ENCODE results near the gene DLK1. TPM values are rescaled to one million over a fixed set of nuclear protein-coding genes. Genes with fewer than 3 reads are reported as not detected.

Gene DLK1
- total RNA-seq, 4 donors from 2014 or later, result not detected

DNA sequence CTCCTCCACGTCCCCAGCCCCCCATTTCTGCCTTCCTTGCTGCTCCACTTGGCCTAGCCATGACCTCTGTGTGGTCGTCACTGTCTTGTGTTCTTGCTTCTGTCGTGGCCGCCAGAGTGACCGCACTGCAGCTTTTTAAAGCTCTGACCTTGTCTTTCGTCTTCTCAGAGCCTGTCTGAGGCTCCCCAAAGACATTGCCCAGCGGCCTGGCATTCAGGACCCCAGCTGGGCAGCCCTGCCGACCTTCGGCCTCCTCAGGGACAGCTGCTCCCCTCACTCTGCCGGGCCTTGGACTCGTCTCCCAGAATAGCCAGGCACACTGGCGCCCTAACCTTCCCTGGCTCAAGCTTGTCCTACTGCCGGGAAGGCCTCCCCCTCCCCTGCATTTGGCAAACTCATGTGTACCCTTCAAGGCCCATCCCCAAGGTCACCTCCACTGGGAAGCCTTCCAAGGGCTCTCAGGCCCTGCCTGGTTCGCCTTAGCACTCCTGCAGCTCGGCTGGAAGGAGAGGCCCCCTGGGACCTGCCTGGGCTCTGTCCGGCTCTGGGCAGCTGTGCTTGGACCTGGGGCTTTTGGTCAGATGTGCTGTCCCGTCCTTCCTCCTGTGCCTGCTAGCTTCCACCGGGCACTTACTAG lies 15.7 kb upstream of the DLK1 start:
- no peaks in the 10 kb centered on the region for H3K9me3 ChIP-seq
- no peak overlapping the region for H3K27ac ChIP-seq
- peaks cover 26% of the 10 kb centered on the region for H3K4me1 ChIP-seq
- peaks cover 25% of the 10 kb centered on the region for H3K27me3 ChIP-seq
- TF ChIP-seq POLR2AphosphoS5 (IDR thresholded peaks at IDR 0.05) (no peak), EP300 (IDR thresholded peaks at IDR 0.05) (no peak), POLR2A (IDR thresholded peaks at IDR 0.05) (no peak)
- TF ChIP-seq, protein P1, sequence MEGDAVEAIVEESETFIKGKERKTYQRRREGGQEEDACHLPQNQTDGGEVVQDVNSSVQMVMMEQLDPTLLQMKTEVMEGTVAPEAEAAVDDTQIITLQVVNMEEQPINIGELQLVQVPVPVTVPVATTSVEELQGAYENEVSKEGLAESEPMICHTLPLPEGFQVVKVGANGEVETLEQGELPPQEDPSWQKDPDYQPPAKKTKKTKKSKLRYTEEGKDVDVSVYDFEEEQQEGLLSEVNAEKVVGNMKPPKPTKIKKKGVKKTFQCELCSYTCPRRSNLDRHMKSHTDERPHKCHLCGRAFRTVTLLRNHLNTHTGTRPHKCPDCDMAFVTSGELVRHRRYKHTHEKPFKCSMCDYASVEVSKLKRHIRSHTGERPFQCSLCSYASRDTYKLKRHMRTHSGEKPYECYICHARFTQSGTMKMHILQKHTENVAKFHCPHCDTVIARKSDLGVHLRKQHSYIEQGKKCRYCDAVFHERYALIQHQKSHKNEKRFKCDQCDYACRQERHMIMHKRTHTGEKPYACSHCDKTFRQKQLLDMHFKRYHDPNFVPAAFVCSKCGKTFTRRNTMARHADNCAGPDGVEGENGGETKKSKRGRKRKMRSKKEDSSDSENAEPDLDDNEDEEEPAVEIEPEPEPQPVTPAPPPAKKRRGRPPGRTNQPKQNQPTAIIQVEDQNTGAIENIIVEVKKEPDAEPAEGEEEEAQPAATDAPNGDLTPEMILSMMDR (IDR thresholded peaks at IDR 0.05), result no peak
- WGBS, result 90% methylated on average over 16 of the region's 18 CpGs
- no peaks in the 10 kb centered on the region for H3K36me3 ChIP-seq
- no peak overlapping the region for H3K4me3 ChIP-seq
- no peak for DNase-seq (ENCODE audit: low spot score in 2 of 2)

DNA sequence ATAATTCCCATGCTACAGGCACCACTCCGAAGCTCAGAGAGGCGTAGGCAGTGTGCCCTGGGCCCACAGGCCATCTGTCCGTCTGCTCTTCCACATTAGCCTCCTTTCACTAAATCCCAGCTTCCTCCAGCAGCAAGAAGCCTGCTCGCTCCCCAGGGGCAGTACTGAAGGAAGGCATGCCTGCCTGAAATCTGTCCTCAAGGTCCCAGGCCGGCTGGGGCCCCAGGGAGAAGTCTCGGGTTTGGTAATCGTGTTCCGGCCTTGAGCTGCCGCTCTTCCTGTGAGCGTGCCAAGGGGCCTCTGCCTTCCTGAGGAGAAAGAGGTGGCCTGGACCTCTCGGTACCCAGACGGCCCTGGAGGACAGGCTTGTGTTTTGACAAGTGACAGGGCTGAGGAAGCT lies 15.2 kb upstream of the DLK1 start:
- Histone ChIP-seq H3K36me3 (no peaks in the 10 kb centered on the region), H3K27me3 (peaks cover 24% of the 10 kb centered on the region), H3K4me3 (no peak overlapping the region), H3K9me3 (no peaks in the 10 kb centered on the region), H3K27ac (no peak overlapping the region), H3K4me1 (peaks cover 26% of the 10 kb centered on the region)
- DNase-seq (ENCODE audit: low spot score in 2 of 2), result no peak
- TF ChIP-seq, protein P1 (IDR thresholded peaks at IDR 0.05), result no peak
- TF ChIP-seq POLR2A (IDR thresholded peaks at IDR 0.05) (no peak), POLR2AphosphoS5 (IDR thresholded peaks at IDR 0.05) (no peak), EP300 (IDR thresholded peaks at IDR 0.05) (no peak)
- 77% methylated on average over 10 of the region's 12 CpGs for WGBS

DNA sequence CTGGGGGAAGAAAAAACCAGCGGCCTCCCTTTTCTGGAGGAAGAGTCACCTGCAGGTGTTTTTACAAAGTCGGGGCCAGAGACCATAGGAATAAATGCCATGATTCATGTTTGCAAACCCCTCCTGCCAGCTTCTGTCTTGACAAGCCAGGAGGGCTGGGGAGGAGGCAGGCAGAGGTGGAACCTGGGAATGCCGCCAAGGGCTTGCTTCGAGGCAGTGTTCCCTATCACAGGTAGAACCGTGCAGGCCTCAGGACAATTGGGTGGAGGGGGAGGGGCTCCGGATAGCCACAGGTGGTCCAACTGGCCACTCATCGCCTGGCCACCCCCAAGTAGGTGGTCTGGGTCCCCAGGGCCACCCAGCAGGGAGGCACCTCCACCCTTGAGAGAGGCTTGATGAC lies 14.2 kb upstream of the DLK1 start:
- Histone ChIP-seq H3K4me3 (no peak overlapping the region), H3K27ac (no peak overlapping the region), H3K27me3 (peaks cover 26% of the 10 kb centered on the region), H3K36me3 (no peaks in the 10 kb centered on the region), H3K4me1 (peaks cover 26% of the 10 kb centered on the region), H3K9me3 (no peaks in the 10 kb centered on the region)
- WGBS, result 62% methylated on average over 6 of the region's 7 CpGs
- no peak for DNase-seq (ENCODE audit: low spot score in 2 of 2)
- TF ChIP-seq, protein P1 (IDR thresholded peaks at IDR 0.05), result no peak
- TF ChIP-seq EP300 (IDR thresholded peaks at IDR 0.05) (no peak), POLR2AphosphoS5 (IDR thresholded peaks at IDR 0.05) (no peak), POLR2A (IDR thresholded peaks at IDR 0.05) (no peak)

DNA sequence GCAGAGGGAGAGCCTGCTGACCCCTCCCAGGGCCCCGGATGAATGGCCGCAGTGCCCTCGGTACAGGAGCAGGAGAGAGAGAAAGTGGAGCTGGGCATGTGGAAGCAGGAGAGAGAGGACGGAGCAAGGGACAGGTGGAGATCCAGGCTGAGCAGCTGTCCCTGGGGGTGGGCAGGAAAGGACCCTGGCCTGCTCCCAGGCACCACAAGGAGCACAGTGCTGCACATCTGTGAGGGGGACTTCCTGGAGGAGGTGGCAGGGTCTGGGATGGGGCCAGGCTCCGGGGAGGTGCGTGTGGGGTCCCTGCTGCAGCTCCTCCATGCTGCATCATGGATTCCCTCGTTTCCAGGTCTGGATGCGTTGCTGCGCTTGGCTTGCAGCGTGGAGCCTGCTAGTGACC lies 13.0 kb upstream of the DLK1 start:
- TF ChIP-seq EP300 (IDR thresholded peaks at IDR 0.05), result no peak
- TF ChIP-seq, protein P1 (IDR thresholded peaks at IDR 0.05), result no peak
- TF ChIP-seq POLR2A (IDR thresholded peaks at IDR 0.05), result no peak
- TF ChIP-seq POLR2AphosphoS5 (IDR thresholded peaks at IDR 0.05), result no peak
- DNase-seq (ENCODE audit: low spot score in 2 of 2), result no peak
- H3K9me3 ChIP-seq, result no peaks in the 10 kb centered on the region

DNA sequence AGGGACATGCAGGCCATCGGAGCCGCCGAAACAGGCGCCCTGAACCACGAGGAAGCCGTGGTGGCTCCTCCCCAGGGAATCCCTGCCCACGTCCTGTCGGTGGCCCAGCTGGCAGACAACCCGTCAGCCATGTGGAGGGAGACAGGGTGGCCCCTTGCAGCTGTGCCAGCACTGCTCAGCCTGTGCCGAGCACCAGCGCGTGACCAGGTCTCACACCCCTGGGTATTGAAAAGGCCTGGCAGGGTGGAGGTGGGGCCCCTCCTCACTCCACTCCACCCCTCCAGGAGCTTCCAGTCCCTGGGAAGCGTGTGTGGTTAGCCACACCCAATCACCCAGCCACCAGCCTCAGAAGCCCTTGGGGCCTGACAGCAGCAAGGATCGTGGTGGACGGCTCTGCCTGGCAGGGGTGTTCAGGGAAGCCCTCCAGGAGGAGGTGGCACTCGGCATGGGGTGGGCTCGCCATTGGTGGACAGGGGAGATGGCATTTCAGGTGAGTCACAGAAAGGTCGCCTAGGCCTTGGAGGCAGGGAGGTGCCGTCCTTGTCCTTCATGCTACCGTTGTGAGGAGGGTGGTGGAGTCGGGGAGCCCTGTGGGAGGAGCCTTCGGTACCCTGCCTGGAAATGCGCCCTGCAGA lies 12.3 kb upstream of the DLK1 start:
- whole genome bisulfite sequencing, result 49% methylated on average over 8 of the region's 23 CpGs
- no peak overlapping the region for H3K4me3 ChIP-seq
- TF ChIP-seq EP300 (IDR thresholded peaks at IDR 0.05), result no peak
- TF ChIP-seq POLR2A (IDR thresholded peaks at IDR 0.05), result no peak
- TF ChIP-seq, protein P1 (IDR thresholded peaks at IDR 0.05), result no peak
- TF ChIP-seq POLR2AphosphoS5 (IDR thresholded peaks at IDR 0.05), result no peak
- no peaks in the 10 kb centered on the region for H3K9me3 ChIP-seq
- peaks cover 24% of the 10 kb centered on the region for H3K27me3 ChIP-seq
- H3K4me1 ChIP-seq, result peaks cover 24% of the 10 kb centered on the region
- no peaks in the 10 kb centered on the region for H3K36me3 ChIP-seq
- no peak overlapping the region for H3K27ac ChIP-seq
- no peak for DNase-seq (ENCODE audit: low spot score in 2 of 2)

More for the DNA sequence above, 13.0 kb upstream of the DLK1 start:
- peaks cover 24% of the 10 kb centered on the region for H3K27me3 ChIP-seq
- H3K27ac ChIP-seq, result no peak overlapping the region
- H3K36me3 ChIP-seq, result no peaks in the 10 kb centered on the region
- H3K4me1 ChIP-seq, result peaks cover 26% of the 10 kb centered on the region
- WGBS, result 61% methylated on average over 10 of the region's 10 CpGs
- no peak overlapping the region for H3K4me3 ChIP-seq
